GM06990 (cell line): ENCODE results near the gene FNDC3B.

ENCODE experiments used
- DNase-seq: peaks from one replicate; pipeline ENCODE4 v3.0.0-alpha.2; 2011; ENCODE audit not compliant: insufficient read length; ENCODE audit errors: extremely low read depth
- H3K27me3 ChIP-seq: replicated peaks from 2 replicates; pipeline ENCODE4 v1.6.0; 2011; ENCODE audit warnings: low read length; ENCODE audit not compliant: control insufficient read depth, insufficient read depth
- H3K36me3 ChIP-seq: 2 replicates; pipeline ENCODE4 v1.5.1; 2011; ENCODE audit warnings: low read length; ENCODE audit not compliant: control insufficient read depth, insufficient read depth
- H3K4me3 ChIP-seq: replicated peaks from 2 replicates; pipeline ENCODE4 v1.5.1; 2011; ENCODE audit warnings: low read depth, mild to moderate bottlenecking, control low read depth, low read length
- CTCF ChIP-seq: IDR thresholded peaks from 2 replicates; pipeline ENCODE4 v1.5.1; 2011; ENCODE audit warnings: low read length, control low read depth, mild to moderate bottlenecking, inconsistent platforms; ENCODE audit not compliant: insufficient read depth, poor library complexity, severe bottlenecking

Gene FNDC3B

DNA sequence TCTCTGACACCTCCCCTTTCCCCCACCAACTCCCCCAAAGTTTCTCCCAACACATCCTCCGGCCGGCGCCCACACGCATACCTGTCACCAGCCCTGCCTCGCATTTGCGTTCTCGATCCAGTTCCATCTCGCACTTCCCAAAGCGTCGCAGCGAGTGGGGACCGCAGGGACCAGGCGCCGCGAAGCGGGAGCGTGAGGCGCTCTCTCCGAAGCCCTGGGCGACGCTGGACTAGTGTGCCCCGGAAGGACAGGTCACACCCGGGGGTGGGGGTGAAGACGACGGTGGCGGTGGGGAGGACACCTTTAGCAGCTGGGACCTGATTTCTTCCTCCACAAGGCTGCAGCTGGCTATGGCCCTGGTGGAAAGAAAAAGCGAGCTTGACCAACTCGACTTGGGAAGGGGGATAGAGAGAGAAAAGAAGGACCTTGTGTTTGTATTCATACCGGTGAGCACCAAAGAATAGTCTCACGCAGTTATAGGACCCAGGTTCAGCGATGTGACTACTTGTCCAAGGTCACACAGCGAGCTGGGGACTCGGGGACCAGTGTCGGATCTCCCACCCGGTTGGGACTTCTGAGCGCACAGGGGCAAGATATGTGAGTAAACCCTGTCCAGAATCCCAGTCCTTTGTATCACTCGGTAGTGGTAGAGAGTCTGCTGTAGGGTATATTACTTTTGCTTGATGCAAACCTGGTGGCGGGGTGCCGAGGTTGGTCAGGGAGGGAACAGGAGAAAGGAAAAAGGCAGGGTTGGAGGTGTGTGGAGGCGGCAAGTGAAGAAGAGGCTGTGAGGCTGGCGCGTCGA is 409.5 kb downstream of the FNDC3B start:
- no peak for DNase-seq
- Histone ChIP-seq H3K36me3 (no peaks in the 10 kb centered on the region), H3K27me3 (no peaks in the 10 kb centered on the region; the same call in 1 of the 2 replicates), H3K4me3 (no peak overlapping the region)
- TF ChIP-seq CTCF: no peak

DNA sequence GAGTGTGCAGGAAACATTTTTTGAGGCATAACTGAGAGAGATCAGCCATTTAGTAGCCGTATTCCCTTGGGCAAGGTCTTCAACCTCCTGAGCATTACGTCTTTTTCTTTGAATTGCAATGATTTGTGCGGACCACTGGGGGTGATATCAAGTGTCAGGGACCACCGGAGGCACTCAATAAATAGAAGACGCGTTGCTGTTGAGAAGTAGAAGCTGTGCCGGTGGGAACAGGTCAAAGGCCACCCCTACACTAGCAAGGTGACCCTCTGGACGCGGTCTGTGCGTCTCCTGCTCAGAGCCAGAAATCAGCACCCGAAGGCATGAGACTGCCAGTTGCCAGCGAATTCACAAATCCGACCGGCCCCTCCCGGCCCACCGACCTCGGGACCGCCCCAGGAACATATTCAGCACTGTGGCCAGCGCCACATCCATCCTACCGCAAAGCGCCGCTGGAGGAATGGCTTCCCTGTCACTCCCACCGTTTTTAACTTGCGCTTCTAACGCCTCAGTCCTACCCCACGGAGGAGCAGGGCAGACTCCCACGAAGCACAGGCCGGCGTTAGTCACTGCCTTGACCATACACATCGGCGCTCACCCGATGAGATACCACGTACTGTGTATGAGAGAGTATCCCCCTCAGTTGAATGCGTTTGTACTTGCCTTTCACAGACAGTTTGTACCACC is 410.2 kb downstream of the FNDC3B start:
- no peaks in the 10 kb centered on the region; the same call in 1 of the 2 replicates for H3K27me3 ChIP-seq
- DNase-seq: no peak
- TF ChIP-seq CTCF: no peak
- no peaks in the 10 kb centered on the region for H3K36me3 ChIP-seq
- H3K4me3 ChIP-seq: no peak overlapping the region
